Fibroblast of skin of right biceps (primary cell): ENCODE measurements around the gene TRAPPC10.

Source experiments
- DNase-seq: peaks from one replicate; pipeline ENCODE4 v3.0.0-alpha.2; 2013

Gene TRAPPC10

GRCh38 chr21:44071359-44072104, 59.4 kb downstream of the TRAPPC10 start:
- no peak for DNase-seq

GRCh38 chr21:44072111-44072510, 60.0 kb downstream of the TRAPPC10 start:
- DNase-seq: no peak

GRCh38 chr21:44074315-44074958, 62.3 kb downstream of the TRAPPC10 start:
- no peak for DNase-seq

GRCh38 chr21:44076316-44076715, 64.2 kb downstream of the TRAPPC10 start:
- DNase-seq: no peak

- no peak for DNase-seq
Measured at GRCh38 chr21:44078411-44078981, 66.4 kb downstream of the TRAPPC10 start.

- no peak for DNase-seq
Measured at GRCh38 chr21:44079446-44079845, 67.3 kb downstream of the TRAPPC10 start.

GRCh38 chr21:44079846-44080245, 67.7 kb downstream of the TRAPPC10 start:
- DNase-seq: no peak

- no peak for DNase-seq
Measured at GRCh38 chr21:44082648-44083440, 70.7 kb downstream of the TRAPPC10 start.

GRCh38 chr21:44083631-44084291, 71.7 kb downstream of the TRAPPC10 start:
- DNase-seq: no peak

- DNase-seq: no peak
Measured at GRCh38 chr21:44084496-44085241, 72.6 kb downstream of the TRAPPC10 start.

- no peak for DNase-seq
Measured at GRCh38 chr21:44085491-44086321, 73.6 kb downstream of the TRAPPC10 start.

- DNase-seq: no peak
Measured at GRCh38 chr21:44086636-44087425, 74.7 kb downstream of the TRAPPC10 start.

GRCh38 chr21:44087426-44088400, 75.6 kb downstream of the TRAPPC10 start:
- DNase-seq: no peak

- no peak for DNase-seq
Measured at GRCh38 chr21:44088401-44088780, 76.3 kb downstream of the TRAPPC10 start.

- no peak for DNase-seq
Measured at GRCh38 chr21:44089001-44089911, 77.1 kb downstream of the TRAPPC10 start.

- DNase-seq: no peak
Measured at GRCh38 chr21:44090325-44090724, 78.2 kb downstream of the TRAPPC10 start.

- DNase-seq: no peak
Measured at GRCh38 chr21:44092211-44092610, 80.1 kb downstream of the TRAPPC10 start.

- DNase-seq: no peak
Measured at GRCh38 chr21:44093761-44094160, 81.7 kb downstream of the TRAPPC10 start.
